Prostate gland (tissue), 2 donors: Measurements from ENCODE around the gene MARF1.

ENCODE experiments used
- CTCF ChIP-seq, 4 experiments: fragments of 200-600 bp in 2 of 4; fragments of 450-650 bp in 2 of 4; sonication (generic) in 2 of 4; IDR thresholded peaks; 1 replicate in 3 of 4; 2 replicates in 1 of 4; pipeline ENCODE4 v1.5.1; 2016 to 2019; ENCODE audit warnings: antibody characterized with exemption in 4 of 4, mild to moderate bottlenecking in 2 of 4, moderate library complexity in 2 of 4
- POLR2A ChIP-seq: fragments of 450-650 bp; IDR thresholded peaks from one replicate; pipeline ENCODE4 v1.6.1; 2016; ENCODE audit warnings: antibody characterized with exemption, mild to moderate bottlenecking

GRCh38 chr16:15552507-15552906, 90.4 kb downstream of the MARF1 start:
- TF ChIP-seq POLR2A (no peak), CTCF (IDR thresholded peaks at IDR 0.05) (no peak)
